ENCODE results near the gene KRTAP10-12.

- TF ChIP-seq EZH2 (IDR thresholded peaks at IDR 0.05; ENCODE audit: borderline replicate concordance) (no peak), CTCF (IDR thresholded peaks at IDR 0.05; ENCODE audit: poor library complexity) (no peak), EZH2phosphoT487 (IDR thresholded peaks at IDR 0.05; ENCODE audit: low read depth, severe bottlenecking, unreplicated experiment) (no peak)
These were observed 4.0 kb downstream of the KRTAP10-12 start for GRCh38 chr21:44701023-44701400.
